Measurements from ENCODE around the gene CLCN5.

CLCN5 gene

DNA sequence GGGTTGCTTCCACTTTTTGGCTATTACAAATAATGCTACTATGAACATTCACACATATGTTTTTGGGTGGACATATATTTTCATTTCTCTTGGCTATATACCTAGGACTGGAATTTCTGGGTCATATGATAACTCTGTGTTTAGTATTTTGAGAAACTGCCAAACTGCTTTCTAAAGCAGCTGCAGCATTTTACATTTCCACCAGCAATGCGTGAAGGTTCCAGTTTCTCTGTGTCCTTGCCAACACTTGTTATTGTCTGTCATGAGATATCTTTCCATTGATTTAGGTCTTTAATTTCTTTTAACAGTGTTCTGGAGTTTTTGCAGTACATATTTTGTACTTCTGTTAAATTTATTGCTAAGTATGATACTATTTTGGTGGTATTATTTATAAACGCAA, 48.3 kb downstream of the CLCN5 start:
- Histone ChIP-seq H3K4me3 (ENCODE audit: insufficient read depth, low read length, poor library complexity, severe bottlenecking) (no peak overlapping the region), H2AFZ (ENCODE audit: low read depth, low read length, severe bottlenecking) (no peak overlapping the region), H3K9me3 (ENCODE audit: insufficient read depth, low read length) (no peaks in the 10 kb centered on the region), H3K9ac (ENCODE audit: low read length) (no peak overlapping the region), H3F3A (ENCODE audit: insufficient read depth) (no peaks in the 10 kb centered on the region), H3K36me3 (ENCODE audit: low read length) (no peaks in the 10 kb centered on the region), H4K20me1 (ENCODE audit: low read depth, low read length) (no peaks in the 10 kb centered on the region), H3K9me2 (replicated peaks; ENCODE audit: insufficient read depth, low read length) (no peaks in the 10 kb centered on the region), H3K27ac (ENCODE audit: low read depth, low read length) (no peak overlapping the region), H3K27me3 (ENCODE audit: low read length) (no peaks in the 10 kb centered on the region), H3K4me2 (ENCODE audit: low read depth, low read length, poor library complexity, severe bottlenecking) (no peak overlapping the region), H3K79me2 (ENCODE audit: insufficient read depth, low read length) (no peaks in the 10 kb centered on the region)
- TF ChIP-seq EZH2phosphoT487 (conservative IDR thresholded peaks at IDR 0.05; ENCODE audit: low read length) = no peak
- TF ChIP-seq, protein P1, sequence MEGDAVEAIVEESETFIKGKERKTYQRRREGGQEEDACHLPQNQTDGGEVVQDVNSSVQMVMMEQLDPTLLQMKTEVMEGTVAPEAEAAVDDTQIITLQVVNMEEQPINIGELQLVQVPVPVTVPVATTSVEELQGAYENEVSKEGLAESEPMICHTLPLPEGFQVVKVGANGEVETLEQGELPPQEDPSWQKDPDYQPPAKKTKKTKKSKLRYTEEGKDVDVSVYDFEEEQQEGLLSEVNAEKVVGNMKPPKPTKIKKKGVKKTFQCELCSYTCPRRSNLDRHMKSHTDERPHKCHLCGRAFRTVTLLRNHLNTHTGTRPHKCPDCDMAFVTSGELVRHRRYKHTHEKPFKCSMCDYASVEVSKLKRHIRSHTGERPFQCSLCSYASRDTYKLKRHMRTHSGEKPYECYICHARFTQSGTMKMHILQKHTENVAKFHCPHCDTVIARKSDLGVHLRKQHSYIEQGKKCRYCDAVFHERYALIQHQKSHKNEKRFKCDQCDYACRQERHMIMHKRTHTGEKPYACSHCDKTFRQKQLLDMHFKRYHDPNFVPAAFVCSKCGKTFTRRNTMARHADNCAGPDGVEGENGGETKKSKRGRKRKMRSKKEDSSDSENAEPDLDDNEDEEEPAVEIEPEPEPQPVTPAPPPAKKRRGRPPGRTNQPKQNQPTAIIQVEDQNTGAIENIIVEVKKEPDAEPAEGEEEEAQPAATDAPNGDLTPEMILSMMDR (IDR thresholded peaks at IDR 0.05; ENCODE audit: insufficient read depth, low read length, poor library complexity, severe bottlenecking) = no peak

DNA sequence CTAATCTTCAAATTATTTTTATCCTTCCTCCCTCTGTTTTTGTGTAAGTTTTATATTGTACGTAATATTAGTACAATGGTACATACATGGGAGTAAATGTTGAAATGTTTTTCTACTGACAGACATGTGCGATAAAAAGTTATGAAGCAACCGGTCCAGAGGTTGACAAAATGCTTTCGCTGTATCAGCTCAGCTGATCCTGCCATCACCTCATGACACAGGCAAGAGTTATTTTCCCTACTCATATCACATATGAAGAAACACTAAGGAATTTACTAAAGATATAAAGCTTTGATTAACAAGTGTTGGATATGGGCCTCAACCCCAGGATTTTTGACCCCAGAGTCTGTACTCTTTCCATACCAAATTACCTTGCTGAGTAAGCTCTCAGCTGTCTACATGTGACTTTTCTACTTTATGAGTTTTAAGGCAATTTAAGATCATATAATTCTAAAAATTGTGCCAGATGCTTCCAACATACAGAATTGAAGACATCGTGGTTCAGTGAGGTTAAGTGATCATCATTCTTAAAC, 50.0 kb downstream of the CLCN5 start:
- Histone ChIP-seq H4K20me1 (ENCODE audit: low read depth, low read length) (no peaks in the 10 kb centered on the region), H3K36me3 (ENCODE audit: low read length) (no peaks in the 10 kb centered on the region), H3F3A (ENCODE audit: insufficient read depth) (no peaks in the 10 kb centered on the region), H3K9me2 (replicated peaks; ENCODE audit: insufficient read depth, low read length) (no peaks in the 10 kb centered on the region), H3K27me3 (ENCODE audit: low read length) (no peaks in the 10 kb centered on the region), H3K79me2 (ENCODE audit: insufficient read depth, low read length) (no peaks in the 10 kb centered on the region), H3K9me3 (ENCODE audit: insufficient read depth, low read length) (no peaks in the 10 kb centered on the region), H3K27ac (ENCODE audit: low read depth, low read length) (no peak overlapping the region), H3K9ac (ENCODE audit: low read length) (no peak overlapping the region), H2AFZ (ENCODE audit: low read depth, low read length, severe bottlenecking) (no peak overlapping the region), H3K4me2 (ENCODE audit: low read depth, low read length, poor library complexity, severe bottlenecking) (no peak overlapping the region), H3K4me3 (ENCODE audit: insufficient read depth, low read length, poor library complexity, severe bottlenecking) (no peak overlapping the region)
- TF ChIP-seq, protein P1 (IDR thresholded peaks at IDR 0.05; ENCODE audit: insufficient read depth, low read length, poor library complexity, severe bottlenecking) = no peak
- TF ChIP-seq EZH2phosphoT487 (conservative IDR thresholded peaks at IDR 0.05; ENCODE audit: low read length) = no peak

DNA sequence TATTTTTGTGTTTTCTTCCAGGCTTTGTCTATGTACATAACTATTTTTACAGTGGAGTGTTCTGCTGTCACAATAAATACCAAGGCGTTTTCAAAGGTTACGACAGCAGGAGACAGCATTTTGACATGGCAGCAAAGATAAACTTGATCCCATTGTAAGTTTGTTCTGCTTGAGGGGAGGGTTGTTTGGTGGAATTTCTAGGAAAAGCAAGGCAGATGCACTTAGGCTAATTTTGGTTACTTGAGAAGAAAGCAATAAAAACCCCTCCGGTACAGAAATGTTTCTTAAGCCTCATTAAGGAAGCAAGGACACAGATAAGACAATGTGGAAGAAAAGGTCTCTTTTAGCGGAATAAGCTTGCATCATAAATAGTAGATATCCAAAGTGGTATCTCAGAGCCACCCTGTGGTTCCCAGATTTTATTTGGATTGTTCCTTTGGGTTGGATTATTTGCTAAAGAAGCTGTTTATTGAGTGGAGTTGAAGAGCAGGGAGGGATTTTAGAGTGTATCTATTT, 54.3 kb downstream of the CLCN5 start:
- Histone ChIP-seq H3K9me3 (ENCODE audit: insufficient read depth, low read length) (no peaks in the 10 kb centered on the region), H3F3A (ENCODE audit: insufficient read depth) (no peaks in the 10 kb centered on the region), H3K27me3 (ENCODE audit: low read length) (no peaks in the 10 kb centered on the region), H2AFZ (ENCODE audit: low read depth, low read length, severe bottlenecking) (no peak overlapping the region), H3K9me2 (replicated peaks; ENCODE audit: insufficient read depth, low read length) (no peaks in the 10 kb centered on the region), H3K36me3 (ENCODE audit: low read length) (no peaks in the 10 kb centered on the region), H3K9ac (ENCODE audit: low read length) (no peak overlapping the region), H3K27ac (ENCODE audit: low read depth, low read length) (no peak overlapping the region), H3K4me2 (ENCODE audit: low read depth, low read length, poor library complexity, severe bottlenecking) (no peak overlapping the region), H4K20me1 (ENCODE audit: low read depth, low read length) (no peaks in the 10 kb centered on the region), H3K4me3 (ENCODE audit: insufficient read depth, low read length, poor library complexity, severe bottlenecking) (no peak overlapping the region), H3K79me2 (ENCODE audit: insufficient read depth, low read length) (no peaks in the 10 kb centered on the region)
- TF ChIP-seq, protein P1 (IDR thresholded peaks at IDR 0.05; ENCODE audit: insufficient read depth, low read length, poor library complexity, severe bottlenecking) = no peak
- no peak for TF ChIP-seq EZH2phosphoT487 (conservative IDR thresholded peaks at IDR 0.05; ENCODE audit: low read length)

Measured in SU-DHL-6 (cell line).